ENCODE data around the gene ASCC3.
A peak's percentile ranks its signal among the peaks of the same experiment; 100 is the strongest.

Gene ASCC3

GRCh38 chr6:100488244-100488643, 392.9 kb downstream of the ASCC3 start:
- peak; percentile 15 for DNase-seq

GRCh38 chr6:100487638-100488037, 393.5 kb downstream of the ASCC3 start:
- DNase-seq: no peak

GRCh38 chr6:100485268-100485667, 395.9 kb downstream of the ASCC3 start:
- DNase-seq: no peak

- DNase-seq: no peak
These were observed 396.7 kb downstream of the ASCC3 start for GRCh38 chr6:100484474-100484873.

- DNase-seq: no peak
These were observed 398.4 kb downstream of the ASCC3 start for GRCh38 chr6:100482698-100483097.

GRCh38 chr6:100479179-100480035, 401.7 kb downstream of the ASCC3 start:
- DNase-seq: peak; percentile 34

GRCh38 chr6:100475554-100476320, 405.4 kb downstream of the ASCC3 start:
- DNase-seq: no peak

GRCh38 chr6:100473182-100473581, 407.9 kb downstream of the ASCC3 start:
- no peak for DNase-seq

- no peak for DNase-seq
These were observed 408.5 kb downstream of the ASCC3 start for GRCh38 chr6:100472674-100473073.

GRCh38 chr6:100470422-100471120, 410.6 kb downstream of the ASCC3 start:
- no peak for DNase-seq

GRCh38 chr6:100469101-100469859, 411.8 kb downstream of the ASCC3 start:
- DNase-seq: no peak

- DNase-seq: no peak
These were observed 413.0 kb downstream of the ASCC3 start for GRCh38 chr6:100468016-100468622.

GRCh38 chr6:100467129-100468015, 413.8 kb downstream of the ASCC3 start:
- DNase-seq: no peak

GRCh38 chr6:100466410-100467128, 414.6 kb downstream of the ASCC3 start:
- DNase-seq: no peak

- DNase-seq: no peak
These were observed 415.3 kb downstream of the ASCC3 start for GRCh38 chr6:100465701-100466409.

GRCh38 chr6:100464903-100465700, 416.0 kb downstream of the ASCC3 start, which contains the start of gene SIM1:
TSS of gene SIM1 (minus strand) at chr6:100464921. CDS start at chr6:100463468, 1,453 bp downstream.
- DNase-seq: peak; percentile 49

GRCh38 chr6:100464162-100464851, 416.8 kb downstream of the ASCC3 start:
- DNase-seq: no peak

- no peak for DNase-seq
These were observed 417.4 kb downstream of the ASCC3 start for GRCh38 chr6:100463630-100464161.
